Endothelial cell of umbilical vein (primary cell): ENCODE results near the gene PRDX5.

Experiments
- EZH2 ChIP-seq: IDR thresholded peaks from 2 replicates; pipeline ENCODE4 v1.6.1; 2012; ENCODE audit warnings: borderline replicate concordance, low read depth, mild to moderate bottlenecking, moderate library complexity, low read length, inconsistent platforms; ENCODE audit not compliant: severe bottlenecking
- GATA2 ChIP-seq: IDR thresholded peaks from 2 replicates; pipeline ENCODE4 v1.7.0; 2011; ENCODE audit warnings: low read depth, mild to moderate bottlenecking, moderate library complexity, mixed read lengths, low read length; ENCODE audit not compliant: insufficient read length, insufficient read depth
- JUN ChIP-seq: IDR thresholded peaks from 2 replicates; pipeline ENCODE4 v1.6.1; 2011; ENCODE audit warnings: borderline replicate concordance, low read depth; ENCODE audit not compliant: insufficient read length, insufficient read depth
- MYC ChIP-seq: IDR thresholded peaks from one replicate; pipeline ENCODE4 v1.6.1; 2011; ENCODE audit warnings: mild to moderate bottlenecking, low read depth, low read length
- POLR2A ChIP-seq: IDR thresholded peaks from 2 replicates; pipeline ENCODE4 v1.6.1; 2012; ENCODE audit warnings: low read depth, mild to moderate bottlenecking, control low read depth, low read length
- POLR2AphosphoS5 ChIP-seq: IDR thresholded peaks from 2 replicates; pipeline ENCODE4 v1.6.1; 2012; ENCODE audit warnings: low read depth, mild to moderate bottlenecking, control low read depth, low read length, moderate library complexity; ENCODE audit not compliant: insufficient read depth
- TF ChIP-seq, protein P1 (sequence below), 2 donors: IDR thresholded peaks; 1 replicate in 1 of 2; 2 replicates in 1 of 2; pipeline ENCODE4 v1.5.1; 2011; ENCODE audit warnings: low read length in 2 of 2, mild to moderate bottlenecking in 2 of 2, moderate library complexity in 2 of 2, control low read depth in 1 of 2, inconsistent platforms in 1 of 2, low read depth in 1 of 2; ENCODE audit not compliant: insufficient read depth in 1 of 2; ENCODE audit errors: extremely low read depth in 1 of 2
- TF ChIP-seq, protein P2 (sequence below): IDR thresholded peaks from 2 replicates; pipeline ENCODE4 v1.6.1; 2011; ENCODE audit not compliant: insufficient read depth, insufficient read length

DNA sequence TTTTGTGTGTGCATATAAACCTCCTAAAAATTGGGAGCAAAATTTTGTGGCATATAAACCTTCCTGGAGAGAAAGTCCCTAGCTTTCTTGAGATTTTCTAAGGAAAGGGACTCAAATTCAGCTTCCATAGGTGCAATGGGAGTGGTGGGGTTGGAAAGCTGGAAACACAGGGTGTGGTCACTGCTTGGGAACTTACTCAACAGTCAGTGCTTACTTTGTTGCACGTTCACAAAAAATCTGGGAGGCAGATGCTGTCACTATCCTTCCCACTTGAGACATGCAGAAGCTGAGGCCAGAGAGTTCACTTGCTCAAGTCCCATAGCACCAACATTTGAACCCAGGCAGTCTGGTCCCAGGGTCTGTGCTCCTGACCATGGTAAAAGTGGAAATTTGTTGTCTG is 21.7 kb upstream of the PRDX5 start:
- TF ChIP-seq POLR2A, result no peak
- TF ChIP-seq, protein P1, sequence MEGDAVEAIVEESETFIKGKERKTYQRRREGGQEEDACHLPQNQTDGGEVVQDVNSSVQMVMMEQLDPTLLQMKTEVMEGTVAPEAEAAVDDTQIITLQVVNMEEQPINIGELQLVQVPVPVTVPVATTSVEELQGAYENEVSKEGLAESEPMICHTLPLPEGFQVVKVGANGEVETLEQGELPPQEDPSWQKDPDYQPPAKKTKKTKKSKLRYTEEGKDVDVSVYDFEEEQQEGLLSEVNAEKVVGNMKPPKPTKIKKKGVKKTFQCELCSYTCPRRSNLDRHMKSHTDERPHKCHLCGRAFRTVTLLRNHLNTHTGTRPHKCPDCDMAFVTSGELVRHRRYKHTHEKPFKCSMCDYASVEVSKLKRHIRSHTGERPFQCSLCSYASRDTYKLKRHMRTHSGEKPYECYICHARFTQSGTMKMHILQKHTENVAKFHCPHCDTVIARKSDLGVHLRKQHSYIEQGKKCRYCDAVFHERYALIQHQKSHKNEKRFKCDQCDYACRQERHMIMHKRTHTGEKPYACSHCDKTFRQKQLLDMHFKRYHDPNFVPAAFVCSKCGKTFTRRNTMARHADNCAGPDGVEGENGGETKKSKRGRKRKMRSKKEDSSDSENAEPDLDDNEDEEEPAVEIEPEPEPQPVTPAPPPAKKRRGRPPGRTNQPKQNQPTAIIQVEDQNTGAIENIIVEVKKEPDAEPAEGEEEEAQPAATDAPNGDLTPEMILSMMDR (IDR thresholded peaks at IDR 0.05; ENCODE audit: extremely low read depth in 1 of 2, insufficient read depth in 1 of 2, low read depth in 1 of 2, low read length in 2 of 2), result no peak
- TF ChIP-seq EZH2, result no peak
- no peak for TF ChIP-seq POLR2AphosphoS5
- no peak for TF ChIP-seq MYC
- TF ChIP-seq GATA2, result no peak
- TF ChIP-seq, protein P2, sequence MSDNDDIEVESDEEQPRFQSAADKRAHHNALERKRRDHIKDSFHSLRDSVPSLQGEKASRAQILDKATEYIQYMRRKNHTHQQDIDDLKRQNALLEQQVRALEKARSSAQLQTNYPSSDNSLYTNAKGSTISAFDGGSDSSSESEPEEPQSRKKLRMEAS, result no peak
- no peak for TF ChIP-seq JUN
